Measurements from ENCODE around the gene TM2D1.
"Not testable (repeated sequence)": the region's sequence is repeated elsewhere in the genome, so short reads cannot be mapped to it uniquely, and the experiment has no call there.

The TM2D1 gene

GRCh38 chr1:61724506-61724812 is 482 bp downstream of the TM2D1 start:
- TF ChIP-seq, protein P1, sequence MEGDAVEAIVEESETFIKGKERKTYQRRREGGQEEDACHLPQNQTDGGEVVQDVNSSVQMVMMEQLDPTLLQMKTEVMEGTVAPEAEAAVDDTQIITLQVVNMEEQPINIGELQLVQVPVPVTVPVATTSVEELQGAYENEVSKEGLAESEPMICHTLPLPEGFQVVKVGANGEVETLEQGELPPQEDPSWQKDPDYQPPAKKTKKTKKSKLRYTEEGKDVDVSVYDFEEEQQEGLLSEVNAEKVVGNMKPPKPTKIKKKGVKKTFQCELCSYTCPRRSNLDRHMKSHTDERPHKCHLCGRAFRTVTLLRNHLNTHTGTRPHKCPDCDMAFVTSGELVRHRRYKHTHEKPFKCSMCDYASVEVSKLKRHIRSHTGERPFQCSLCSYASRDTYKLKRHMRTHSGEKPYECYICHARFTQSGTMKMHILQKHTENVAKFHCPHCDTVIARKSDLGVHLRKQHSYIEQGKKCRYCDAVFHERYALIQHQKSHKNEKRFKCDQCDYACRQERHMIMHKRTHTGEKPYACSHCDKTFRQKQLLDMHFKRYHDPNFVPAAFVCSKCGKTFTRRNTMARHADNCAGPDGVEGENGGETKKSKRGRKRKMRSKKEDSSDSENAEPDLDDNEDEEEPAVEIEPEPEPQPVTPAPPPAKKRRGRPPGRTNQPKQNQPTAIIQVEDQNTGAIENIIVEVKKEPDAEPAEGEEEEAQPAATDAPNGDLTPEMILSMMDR (IDR thresholded peaks at IDR 0.05; ENCODE audit: control insufficient read depth, extremely low read depth, insufficient read depth): no peak
- H3K4me3 ChIP-seq (ENCODE audit: low read depth, low read length): peak overlapping the region; percentile 100
- no peak for DNase-seq (ENCODE audit: low read depth)

DNA sequence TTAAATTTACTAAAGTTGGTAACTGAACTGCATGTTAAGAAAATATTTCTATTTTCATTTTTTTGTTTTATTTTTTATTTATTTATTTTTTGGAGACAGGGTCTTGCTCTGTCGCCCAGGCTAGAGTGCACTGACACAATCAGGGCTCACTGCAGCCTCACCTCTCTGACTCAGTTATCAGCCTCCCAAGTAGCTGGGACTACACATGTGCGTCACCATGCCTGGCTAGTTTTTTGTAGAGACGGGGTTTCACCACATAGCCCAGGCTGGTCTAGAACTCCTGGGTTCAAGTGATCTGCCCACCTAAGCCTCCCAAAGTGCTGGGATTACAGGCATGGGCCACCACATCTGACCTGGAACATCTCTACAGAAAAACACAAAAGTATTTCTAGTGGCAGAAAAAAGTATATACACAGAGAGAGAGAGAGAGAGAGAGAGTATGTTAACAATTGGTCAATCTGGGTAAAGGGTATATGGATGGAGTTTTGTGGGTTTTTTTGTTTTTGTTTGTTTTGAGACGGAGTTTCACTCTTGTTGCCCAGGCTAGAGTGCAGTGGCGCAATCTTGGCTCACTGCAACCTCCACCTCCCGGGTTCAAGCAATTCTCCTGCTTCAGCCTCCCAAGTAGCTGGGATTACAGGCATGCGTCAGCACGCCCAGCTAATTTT is 5.8 kb downstream of the TM2D1 start:
- not testable (repeated sequence) for DNase-seq (ENCODE audit: low read depth); H3K4me3 ChIP-seq (ENCODE audit: low read depth, low read length)

DNA sequence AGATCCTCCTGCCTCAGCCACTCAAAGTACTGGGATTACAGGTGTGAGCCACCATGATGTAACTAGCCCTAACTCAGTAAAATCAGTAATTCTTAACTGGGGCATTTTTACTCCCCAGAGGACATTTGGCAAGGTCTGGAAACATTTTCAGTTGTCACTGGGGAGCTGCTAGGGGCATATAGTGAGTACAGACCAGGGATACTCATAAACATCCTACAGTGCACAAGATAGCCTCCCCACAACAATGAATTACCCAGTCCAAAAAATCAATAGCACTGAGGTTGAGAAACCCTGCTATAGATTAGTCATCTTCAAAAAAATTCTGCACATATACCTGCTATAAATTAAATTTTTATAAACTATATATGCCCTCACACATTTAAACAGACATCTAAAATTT is 13.0 kb downstream of the TM2D1 start:
- no peak for DNase-seq (ENCODE audit: low read depth)
- TF ChIP-seq, protein P1 (IDR thresholded peaks at IDR 0.05; ENCODE audit: control insufficient read depth, extremely low read depth, insufficient read depth): no peak
- H3K4me3 ChIP-seq (ENCODE audit: low read depth, low read length): no peak overlapping the region

DNA sequence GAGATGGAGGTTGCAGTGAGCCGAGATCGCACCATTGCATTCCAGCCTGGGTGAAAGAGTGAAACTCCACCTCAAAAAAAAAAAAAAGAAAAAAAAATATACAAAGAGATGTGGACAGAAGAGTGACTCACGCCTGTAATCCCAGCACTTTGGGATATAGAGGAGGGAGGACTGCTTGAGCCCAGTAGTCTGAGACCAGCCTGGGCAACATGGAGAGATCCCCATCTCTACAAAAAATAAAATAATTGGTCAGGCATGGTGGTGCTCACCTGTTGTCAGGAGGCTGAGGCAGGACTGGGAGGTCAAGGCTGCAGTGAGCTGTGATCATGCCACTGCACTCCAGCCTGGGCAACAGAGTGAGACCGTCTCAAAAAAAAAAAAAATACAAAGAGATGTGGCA is 13.7 kb downstream of the TM2D1 start:
- DNase-seq (ENCODE audit: low read depth): not testable (repeated sequence)

GRCh38 chr1:61709908-61710289 is 15.0 kb downstream of the TM2D1 start:
- no peak for DNase-seq (ENCODE audit: low read depth)
- TF ChIP-seq, protein P1 (IDR thresholded peaks at IDR 0.05; ENCODE audit: control insufficient read depth, extremely low read depth, insufficient read depth): no peak
- H3K4me3 ChIP-seq (ENCODE audit: low read depth, low read length): no peak overlapping the region

More for the DNA sequence above, 13.7 kb downstream of the TM2D1 start:
- not testable (repeated sequence) for H3K4me3 ChIP-seq (ENCODE audit: low read depth, low read length)

DNA sequence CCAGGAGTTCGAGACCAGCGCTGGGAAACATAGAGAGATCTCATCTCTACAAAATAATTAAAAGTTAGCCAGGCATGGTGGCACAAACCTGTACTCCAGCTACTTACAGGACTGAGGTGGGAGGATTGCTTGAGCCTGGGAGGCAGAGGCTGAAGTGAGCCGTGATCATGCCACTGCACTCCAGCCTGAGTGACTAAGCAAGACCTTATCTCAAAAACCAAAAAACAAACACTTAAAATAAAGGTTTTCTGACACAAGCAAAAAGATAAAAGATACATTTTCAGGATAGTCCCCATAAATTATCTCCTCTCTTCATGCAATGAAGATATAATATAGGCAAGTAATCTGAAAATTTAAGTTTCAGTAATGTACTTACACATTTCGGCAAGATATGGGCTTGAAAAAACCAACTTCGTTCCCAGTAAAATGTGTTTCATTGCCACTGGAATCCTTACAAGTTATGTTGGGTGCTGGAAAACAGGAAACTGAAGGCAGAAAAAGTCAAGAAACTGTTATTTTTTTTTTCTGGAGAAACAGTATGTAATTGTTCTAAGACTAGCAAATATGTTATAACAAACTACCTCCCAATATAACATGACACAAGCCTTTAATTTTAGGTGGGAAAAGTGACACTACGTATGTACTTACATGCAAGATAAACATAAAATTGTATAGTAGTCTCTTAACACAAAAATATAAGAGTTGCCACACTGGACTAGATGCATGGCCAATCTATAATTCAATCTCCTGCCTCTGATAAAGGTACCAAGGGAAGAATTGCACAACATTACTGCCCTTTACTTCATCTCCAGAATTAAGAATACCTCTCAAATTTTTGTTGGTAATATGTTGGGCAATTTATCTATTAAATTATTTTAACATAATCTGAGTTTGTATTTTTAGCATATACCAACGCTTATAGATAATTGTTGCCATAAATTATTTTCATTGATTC is 15.7 kb downstream of the TM2D1 start:
- DNase-seq (ENCODE audit: low read depth): no peak
- no peak overlapping the region for H3K4me3 ChIP-seq (ENCODE audit: low read depth, low read length)
- TF ChIP-seq, protein P1 (IDR thresholded peaks at IDR 0.05; ENCODE audit: control insufficient read depth, extremely low read depth, insufficient read depth): no peak

DNA sequence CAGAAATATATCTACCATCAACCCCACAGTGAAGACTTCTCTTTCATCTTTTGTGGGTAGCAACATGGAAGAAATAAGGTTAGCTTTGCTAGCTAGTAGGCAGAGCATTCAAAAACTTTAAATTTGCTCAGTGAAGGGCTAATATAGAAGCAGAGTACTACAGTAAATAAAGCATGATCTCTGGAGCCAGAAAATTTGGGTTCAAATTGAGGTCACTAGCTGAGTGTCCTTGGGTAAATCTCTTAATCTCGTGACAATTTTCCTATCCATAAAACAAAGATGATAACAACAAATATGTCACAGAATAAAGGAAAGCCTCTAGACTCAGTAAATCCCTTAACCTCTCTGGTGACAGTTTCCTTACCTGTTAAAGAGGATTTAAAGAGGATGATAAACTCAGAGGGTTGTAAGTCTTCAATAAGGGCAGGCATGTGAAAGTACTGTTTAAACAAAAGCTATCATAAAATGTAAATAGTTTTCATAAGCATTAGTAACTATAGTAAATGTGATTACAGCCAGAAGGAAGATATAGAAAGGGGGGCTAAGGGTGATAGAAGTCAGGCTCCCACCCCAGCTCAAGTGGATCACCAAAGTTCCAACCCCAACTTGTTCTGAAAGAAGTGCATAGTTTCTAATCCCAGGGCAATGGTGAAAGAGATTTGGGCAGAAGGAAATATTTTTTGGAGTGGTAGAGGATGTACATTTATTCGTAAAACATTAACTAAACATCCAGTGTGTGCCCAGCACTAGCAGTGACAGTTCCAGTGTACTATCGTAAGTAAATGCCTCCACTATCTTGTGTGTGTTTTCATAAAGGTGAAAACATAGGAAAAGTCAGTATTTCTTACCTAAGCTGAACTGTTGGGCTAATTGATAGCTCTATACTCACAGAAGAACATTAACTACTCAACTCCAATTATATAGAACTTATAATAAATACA is 24.8 kb downstream of the TM2D1 start:
- H3K4me3 ChIP-seq (ENCODE audit: low read depth, low read length): peak overlapping the region; percentile 9; the same call in 1 of the 2 replicates
- peak; percentile 31 for DNase-seq (ENCODE audit: low read depth)
- TF ChIP-seq, protein P1 (IDR thresholded peaks at IDR 0.05; ENCODE audit: control insufficient read depth, extremely low read depth, insufficient read depth): no peak
